Measurements from ENCODE around the gene STK31.

Gene STK31

GRCh38 chr7:23689165-23689564 is 20.9 kb upstream of the STK31 start:
- POLR2A ChIA-PET, result no interaction called here
- CTCF ChIA-PET, result interaction anchor here (10.5 kb wide), 1 partner anchor 8 kb away, joined by 112 read pairs; no protein-coding TSS in a partner anchor
- DNase-seq (ENCODE audit: extremely low spot score), result no peak
- TF ChIP-seq CTCF (IDR thresholded peaks at IDR 0.05; ENCODE audit: control extremely low read depth, extremely low read depth, low read depth, missing control alignments), result no peak

- TF ChIP-seq CTCF (IDR thresholded peaks at IDR 0.05; ENCODE audit: control extremely low read depth, extremely low read depth, low read depth, missing control alignments), result no peak
- ChIA-PET POLR2A (no interaction called here), CTCF (interaction anchor here (0.8 kb wide), 1 partner anchor 145 kb away, joined by 3 read pairs; no protein-coding TSS in a partner anchor)
- DNase-seq (ENCODE audit: extremely low spot score), result no peak
Observed at GRCh38 chr7:23691320-23691719, 18.7 kb upstream of the STK31 start.

GRCh38 chr7:23693224-23693623 is 16.8 kb upstream of the STK31 start:
- ChIA-PET POLR2A (no interaction called here), CTCF (interaction anchor here (7.6 to 8.3 kb wide), 2 partner anchors 9 to 124 kb away, joined by 48 to 112 read pairs; partner anchors contain the start of gene FAM221A)
- no peak for TF ChIP-seq CTCF (IDR thresholded peaks at IDR 0.05; ENCODE audit: control extremely low read depth, extremely low read depth, low read depth, missing control alignments)
- no peak for DNase-seq (ENCODE audit: extremely low spot score)

GRCh38 chr7:23696916-23697441 is 13.0 kb upstream of the STK31 start:
- ChIA-PET CTCF (interaction anchor here (0.7 to 8.3 kb wide), 33 partner anchors 8 to 911 kb away, joined by 3 to 112 read pairs (median 6); partner anchors contain the start of genes CCDC126, FAM221A and STK31), POLR2A (no interaction called here)
- peak; percentile 70 for DNase-seq (ENCODE audit: extremely low spot score)
- TF ChIP-seq CTCF (IDR thresholded peaks at IDR 0.05; ENCODE audit: control extremely low read depth, extremely low read depth, low read depth, missing control alignments), result peak; percentile 72

- TF ChIP-seq CTCF (IDR thresholded peaks at IDR 0.05; ENCODE audit: control extremely low read depth, extremely low read depth, low read depth, missing control alignments), result no peak
- POLR2A ChIA-PET, result interaction anchor here (0.6 to 0.7 kb wide), 4 partner anchors 25 to 1110 kb away, joined by 3 to 7 read pairs (median 4); no protein-coding TSS in a partner anchor
- CTCF ChIA-PET, result interaction anchor here (1.0 to 8.3 kb wide), 8 partner anchors 10 to 129 kb away, joined by 3 to 112 read pairs (median 10); partner anchors contain the start of genes FAM221A and STK31
- DNase-seq (ENCODE audit: extremely low spot score), result no peak
Observed at GRCh38 chr7:23698822-23699221, 11.2 kb upstream of the STK31 start.

- POLR2A ChIA-PET, result interaction anchor here (0.7 kb wide), 1 partner anchor 27 kb away, joined by 9 read pairs; no protein-coding TSS in a partner anchor
- no peak for TF ChIP-seq CTCF (IDR thresholded peaks at IDR 0.05; ENCODE audit: control extremely low read depth, extremely low read depth, low read depth, missing control alignments)
- DNase-seq (ENCODE audit: extremely low spot score), result no peak
- CTCF ChIA-PET, result interaction anchor here (1.0 to 8.3 kb wide), 6 partner anchors 12 to 131 kb away, joined by 3 to 112 read pairs (median 3); partner anchors contain the start of gene FAM221A
Observed at GRCh38 chr7:23700046-23700445, 10.0 kb upstream of the STK31 start.

All from GM10248 (cell line).